ENCODE measurements around the gene BCAS4.

The BCAS4 gene

DNA sequence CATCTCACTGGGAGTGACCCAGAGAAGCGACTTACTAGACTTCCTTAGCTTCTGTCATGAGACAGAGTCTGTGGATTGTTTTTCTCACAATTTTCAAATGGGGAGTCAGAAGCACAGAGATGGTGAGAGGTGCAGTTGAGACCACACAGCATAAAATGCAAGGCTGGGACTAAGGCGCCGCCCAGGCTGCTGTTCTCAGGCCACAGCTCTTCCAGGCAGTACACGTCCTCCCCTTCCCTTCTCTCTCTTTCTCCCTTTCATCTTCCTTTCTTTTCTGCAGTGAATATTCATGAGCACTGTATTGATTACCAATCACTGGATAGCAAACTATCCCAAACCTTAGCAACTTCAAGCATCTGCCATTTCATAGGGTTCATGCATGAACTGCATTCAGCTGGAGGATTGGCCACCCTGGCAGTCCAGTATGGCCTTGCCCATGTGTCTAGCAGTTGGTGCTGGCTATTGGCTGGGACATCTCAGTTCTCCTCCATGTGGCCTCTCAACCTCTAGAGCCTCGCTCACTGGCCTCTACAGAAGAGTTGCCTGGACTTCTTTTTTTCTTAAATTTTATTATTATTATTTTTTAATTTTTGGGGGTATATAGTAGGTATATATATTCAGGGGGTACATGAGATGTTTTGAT, 11.4 kb downstream of the BCAS4 start:
- TF ChIP-seq, protein P1, sequence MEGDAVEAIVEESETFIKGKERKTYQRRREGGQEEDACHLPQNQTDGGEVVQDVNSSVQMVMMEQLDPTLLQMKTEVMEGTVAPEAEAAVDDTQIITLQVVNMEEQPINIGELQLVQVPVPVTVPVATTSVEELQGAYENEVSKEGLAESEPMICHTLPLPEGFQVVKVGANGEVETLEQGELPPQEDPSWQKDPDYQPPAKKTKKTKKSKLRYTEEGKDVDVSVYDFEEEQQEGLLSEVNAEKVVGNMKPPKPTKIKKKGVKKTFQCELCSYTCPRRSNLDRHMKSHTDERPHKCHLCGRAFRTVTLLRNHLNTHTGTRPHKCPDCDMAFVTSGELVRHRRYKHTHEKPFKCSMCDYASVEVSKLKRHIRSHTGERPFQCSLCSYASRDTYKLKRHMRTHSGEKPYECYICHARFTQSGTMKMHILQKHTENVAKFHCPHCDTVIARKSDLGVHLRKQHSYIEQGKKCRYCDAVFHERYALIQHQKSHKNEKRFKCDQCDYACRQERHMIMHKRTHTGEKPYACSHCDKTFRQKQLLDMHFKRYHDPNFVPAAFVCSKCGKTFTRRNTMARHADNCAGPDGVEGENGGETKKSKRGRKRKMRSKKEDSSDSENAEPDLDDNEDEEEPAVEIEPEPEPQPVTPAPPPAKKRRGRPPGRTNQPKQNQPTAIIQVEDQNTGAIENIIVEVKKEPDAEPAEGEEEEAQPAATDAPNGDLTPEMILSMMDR (IDR thresholded peaks at IDR 0.05; ENCODE audit: control insufficient read depth, insufficient read depth, low read depth, low read length, missing control alignments): no peak
- DNase-seq (ENCODE audit: low read depth): no peak
- H3K4me3 ChIP-seq (ENCODE audit: control insufficient read depth, low read depth, low read length): no peak overlapping the region

DNA sequence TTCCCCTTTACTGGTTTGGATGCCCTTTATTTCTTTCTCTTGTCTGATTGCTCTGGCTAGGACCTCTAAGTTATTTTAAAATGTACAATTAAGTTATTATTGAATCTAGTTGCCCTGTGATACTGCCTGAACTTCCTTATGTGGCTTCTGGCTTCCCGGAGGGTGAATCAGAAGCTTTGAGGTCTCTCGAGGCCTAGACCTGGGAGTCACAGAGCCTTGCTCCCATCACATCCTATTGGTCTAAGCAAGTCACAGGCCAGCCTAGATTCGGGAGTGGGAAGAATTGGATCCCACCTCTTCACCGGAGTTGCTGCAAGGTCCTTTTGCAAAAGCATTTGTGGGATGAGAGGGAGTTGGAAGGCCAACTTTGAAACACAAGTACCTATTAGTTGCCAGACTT, 15.2 kb downstream of the BCAS4 start:
- H3K4me3 ChIP-seq (ENCODE audit: control insufficient read depth, low read depth, low read length): no peak overlapping the region
- DNase-seq (ENCODE audit: low read depth): no peak
- TF ChIP-seq, protein P1 (IDR thresholded peaks at IDR 0.05; ENCODE audit: control insufficient read depth, insufficient read depth, low read depth, low read length, missing control alignments): no peak

DNA sequence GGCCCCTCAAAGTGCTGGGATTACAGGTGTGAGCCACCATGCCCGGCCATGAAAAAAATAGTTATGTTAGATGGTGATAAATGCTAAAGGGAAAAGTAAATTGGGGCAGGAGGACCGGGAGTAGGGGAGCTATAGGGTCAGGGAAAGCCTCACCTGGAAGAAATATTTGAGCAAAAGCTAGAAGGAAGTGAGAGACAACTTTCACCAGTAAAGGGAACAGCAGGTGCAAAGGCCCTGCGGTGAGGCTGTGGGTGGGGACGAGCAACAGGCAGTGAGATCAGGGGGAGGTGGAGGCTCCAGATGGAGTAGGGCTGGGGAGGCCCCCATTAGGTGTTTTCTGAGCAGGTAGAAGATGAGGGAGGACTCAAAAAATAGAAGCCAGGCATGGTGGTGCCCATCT, 16.0 kb downstream of the BCAS4 start:
- H3K4me3 ChIP-seq (ENCODE audit: control insufficient read depth, low read depth, low read length): no peak overlapping the region
- TF ChIP-seq, protein P1 (IDR thresholded peaks at IDR 0.05; ENCODE audit: control insufficient read depth, insufficient read depth, low read depth, low read length, missing control alignments): no peak
- no peak for DNase-seq (ENCODE audit: low read depth)

DNA sequence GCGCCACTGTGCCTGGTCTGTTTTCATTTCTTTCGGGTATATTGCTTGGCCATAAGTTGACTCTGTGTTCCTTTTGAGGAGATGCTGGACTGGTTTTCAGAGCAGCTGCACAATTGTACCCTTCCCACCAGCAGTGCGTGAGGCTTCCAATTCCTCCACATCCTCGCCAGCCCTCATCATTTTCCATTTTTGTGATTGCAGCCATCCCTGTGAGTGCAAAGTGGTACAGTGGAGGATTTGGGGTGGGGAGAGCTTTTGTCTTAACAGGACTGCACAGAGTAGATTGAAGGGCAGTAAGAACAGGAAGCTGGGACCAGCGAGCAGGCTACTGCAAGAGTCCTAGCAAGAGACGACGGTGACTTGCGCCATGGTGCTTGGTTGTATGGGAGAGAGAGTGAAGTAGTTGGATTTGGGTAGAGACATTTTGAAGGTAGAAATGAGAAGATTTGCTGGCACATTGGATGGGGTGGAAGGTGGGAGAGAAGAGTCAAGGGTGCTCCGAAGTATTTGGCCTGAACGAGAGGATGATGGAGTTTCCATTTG, 18.3 kb downstream of the BCAS4 start:
- no peak overlapping the region for H3K4me3 ChIP-seq (ENCODE audit: control insufficient read depth, low read depth, low read length)
- TF ChIP-seq, protein P1 (IDR thresholded peaks at IDR 0.05; ENCODE audit: control insufficient read depth, insufficient read depth, low read depth, low read length, missing control alignments): no peak
- no peak for DNase-seq (ENCODE audit: low read depth)

DNA sequence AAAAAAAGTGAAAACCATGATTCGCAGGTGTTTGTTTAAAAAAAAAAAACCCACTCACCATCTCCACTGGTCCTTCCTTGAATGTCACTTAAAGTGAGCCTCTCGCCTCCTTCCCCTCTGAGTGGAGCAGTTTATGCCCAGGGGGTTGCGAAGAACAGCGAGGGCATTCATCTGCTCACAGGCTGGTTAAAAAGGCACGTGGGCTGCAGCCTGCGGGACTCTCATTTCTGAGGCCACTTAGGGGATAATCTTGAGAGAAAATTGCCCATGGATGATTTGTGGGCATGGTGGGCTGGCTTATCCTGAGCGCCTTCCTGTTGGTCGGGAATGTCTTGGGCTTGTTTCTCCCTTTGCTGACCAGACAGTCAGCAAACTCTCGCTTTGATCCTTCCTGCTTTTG, 18.9 kb downstream of the BCAS4 start:
- TF ChIP-seq, protein P1 (IDR thresholded peaks at IDR 0.05; ENCODE audit: control insufficient read depth, insufficient read depth, low read depth, low read length, missing control alignments): no peak

DNA sequence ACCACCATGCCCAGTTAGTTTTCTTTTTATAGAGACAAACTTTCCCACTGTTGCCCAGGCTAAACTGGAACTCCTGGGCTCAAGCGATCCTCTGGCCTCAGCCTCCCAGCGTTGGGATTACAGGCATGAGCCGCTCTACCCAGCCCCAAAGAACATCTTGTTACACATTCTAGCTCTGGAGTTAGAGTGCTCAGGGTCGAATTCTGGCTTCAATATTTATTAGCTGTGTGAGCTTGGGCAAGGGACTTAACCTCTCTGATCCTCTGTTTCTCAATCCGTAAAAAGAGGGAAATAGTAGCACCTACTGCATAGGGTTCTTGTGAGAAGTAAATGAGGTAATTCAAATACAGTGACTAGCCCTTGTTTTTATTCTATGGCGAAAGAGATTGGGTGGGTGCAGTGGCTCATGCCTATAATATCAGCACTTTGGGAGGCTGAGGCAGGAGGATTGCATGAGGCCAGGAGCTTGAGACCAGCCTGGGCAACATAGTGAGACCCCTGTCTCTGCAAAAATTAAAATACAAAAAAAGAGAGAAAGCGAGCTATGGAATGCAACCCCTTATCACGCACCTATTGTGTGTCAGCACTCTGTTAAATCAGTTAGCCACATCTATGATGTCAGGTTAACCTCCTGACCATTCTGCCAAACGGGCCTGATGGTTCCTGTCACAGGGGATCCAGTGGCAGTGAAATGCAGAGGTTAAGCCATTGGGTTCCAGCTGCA, 19.7 kb downstream of the BCAS4 start:
- no peak overlapping the region for H3K4me3 ChIP-seq (ENCODE audit: control insufficient read depth, low read depth, low read length)
- TF ChIP-seq, protein P1 (IDR thresholded peaks at IDR 0.05; ENCODE audit: control insufficient read depth, insufficient read depth, low read depth, low read length, missing control alignments): no peak

More for the DNA sequence above, 18.9 kb downstream of the BCAS4 start:
- DNase-seq (ENCODE audit: low read depth): no peak
- no peak overlapping the region for H3K4me3 ChIP-seq (ENCODE audit: control insufficient read depth, low read depth, low read length)

More for the DNA sequence above, 19.7 kb downstream of the BCAS4 start:
- DNase-seq (ENCODE audit: low read depth): no peak

Measured in AG09309 (cell line).